ENCODE measurements around the gene GNB4.

GNB4 gene

GRCh38 chr3:179451265-179452175, at the start of gene GNB4:
TSS of gene GNB4 (minus strand) at chr3:179451470. CDS start at chr3:179426200, 25,270 bp downstream.
- DNase-seq = peak; percentile 91

GRCh38 chr3:179495483-179495882, 44.2 kb upstream of the GNB4 start:
- DNase-seq = no peak

- no peak for DNase-seq
These were observed 42.0 kb upstream of the GNB4 start for GRCh38 chr3:179493260-179493659.

GRCh38 chr3:179488213-179488612, 36.9 kb upstream of the GNB4 start:
- no peak for DNase-seq

- no peak for DNase-seq
These were observed 35.5 kb upstream of the GNB4 start for GRCh38 chr3:179486806-179487205.

- no peak for DNase-seq
These were observed 31.6 kb upstream of the GNB4 start for GRCh38 chr3:179482857-179483256.

GRCh38 chr3:179476215-179476614, 24.9 kb upstream of the GNB4 start:
- DNase-seq = no peak

GRCh38 chr3:179474480-179474879, 23.2 kb upstream of the GNB4 start:
- DNase-seq = no peak

- no peak for DNase-seq
These were observed 22.3 kb upstream of the GNB4 start for GRCh38 chr3:179473565-179473964.

GRCh38 chr3:179464323-179465092, 13.2 kb upstream of the GNB4 start:
- peak; percentile 66 for DNase-seq

- DNase-seq = peak; percentile 17
These were observed 12.0 kb upstream of the GNB4 start for GRCh38 chr3:179463319-179463718.

- DNase-seq = no peak
These were observed 9.0 kb upstream of the GNB4 start for GRCh38 chr3:179460260-179460659.

- DNase-seq = no peak
These were observed 4.7 kb upstream of the GNB4 start for GRCh38 chr3:179455954-179456353.

- no peak for DNase-seq
These were observed 3.6 kb upstream of the GNB4 start for GRCh38 chr3:179454887-179455286.

GRCh38 chr3:179453967-179454366, 2.7 kb upstream of the GNB4 start:
- DNase-seq = no peak

GRCh38 chr3:179452872-179453271, 1.6 kb upstream of the GNB4 start:
- no peak for DNase-seq

GRCh38 chr3:179452176-179452564, 900 bp upstream of the GNB4 start:
- DNase-seq = no peak

- no peak for DNase-seq
These were observed 387 bp downstream of the GNB4 start for GRCh38 chr3:179450901-179451264.

- no peak for DNase-seq
These were observed 989 bp downstream of the GNB4 start for GRCh38 chr3:179450261-179450701.

- no peak for DNase-seq
These were observed 1.6 kb downstream of the GNB4 start for GRCh38 chr3:179449636-179450035.

- no peak for DNase-seq
These were observed 4.0 kb downstream of the GNB4 start for GRCh38 chr3:179447251-179447650.

GRCh38 chr3:179446501-179446900, 4.8 kb downstream of the GNB4 start:
- peak; percentile 16 for DNase-seq

GRCh38 chr3:179438841-179439240, 12.4 kb downstream of the GNB4 start:
- DNase-seq = no peak

GRCh38 chr3:179436517-179436916, 14.8 kb downstream of the GNB4 start:
- no peak for DNase-seq

Data from COR-L47 (cell line).